ENCODE results near the gene SLC25A48. TPM values are rescaled to one million over a fixed set of nuclear protein-coding genes. Genes with fewer than 3 reads are reported as not detected.

Gene SLC25A48
- polyA plus RNA-seq, 2 donors = 0.24 to 1.2 TPM

DNA sequence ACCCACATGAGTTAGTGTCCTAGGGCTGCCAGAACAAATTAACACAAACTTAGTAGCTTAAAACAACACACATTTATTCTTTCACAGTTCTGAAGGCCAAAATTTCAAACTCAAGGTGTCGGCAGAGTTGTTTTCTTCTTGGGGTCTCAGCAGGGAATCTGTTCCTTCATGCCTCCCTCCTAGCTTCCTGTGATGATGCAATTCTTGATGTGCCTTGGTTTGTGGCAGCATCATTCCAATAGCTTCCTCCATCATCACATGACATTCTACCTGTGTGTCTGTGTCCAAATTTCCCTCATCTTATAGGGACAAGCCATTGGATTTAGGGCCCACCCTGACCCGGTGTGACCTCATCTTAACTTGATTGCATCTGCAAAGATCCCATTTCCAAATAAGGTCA, 12.2 kb upstream of the SLC25A48 start:
- WGBS, 2 donors = 49 to 72% methylated on average over 2 of the region's 2 CpGs
- no peaks in the 10 kb centered on the region for H3K36me3 ChIP-seq (ENCODE audit: control insufficient read depth in 2 of 2, insufficient read depth in 2 of 2, low read length in 1 of 2)

DNA sequence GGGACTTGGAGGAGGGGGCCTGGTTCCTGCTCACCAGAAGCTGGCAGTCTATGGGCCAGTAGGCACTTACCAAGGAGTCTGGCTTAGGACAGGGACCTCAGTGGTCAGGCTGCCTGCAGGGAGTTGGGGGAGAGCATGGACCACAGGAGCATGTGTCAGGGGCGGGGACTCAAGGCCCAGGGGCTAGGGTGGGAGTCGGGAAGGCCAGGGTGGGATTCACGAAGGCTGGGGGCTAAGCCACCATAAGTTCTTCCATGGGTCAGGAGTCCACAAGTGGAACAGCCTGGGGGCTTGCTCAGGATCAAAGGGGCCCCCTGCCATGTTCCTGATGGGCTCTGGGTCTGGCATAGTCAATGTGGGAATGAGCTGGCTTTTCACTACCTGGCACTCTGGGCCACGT, 11.5 kb upstream of the SLC25A48 start:
- Histone ChIP-seq H3K27ac (ENCODE audit: low read depth in 2 of 2, low read length in 1 of 2) (no peak overlapping the region), H3K4me3 (ENCODE audit: low read depth in 1 of 2, low read length in 2 of 2) (no peak overlapping the region), H3K36me3 (ENCODE audit: control insufficient read depth in 2 of 2, insufficient read depth in 2 of 2, low read length in 1 of 2) (no peaks in the 10 kb centered on the region), H3K27me3 (ENCODE audit: control insufficient read depth in 1 of 2, insufficient read depth in 2 of 2, low read length in 2 of 2) (no peaks in the 10 kb centered on the region), H3K4me1 (ENCODE audit: control insufficient read depth in 2 of 2, insufficient read depth in 2 of 2, low read length in 1 of 2) (peaks cover 2 to 8% of the 10 kb centered on the region in 2 donors), H3K9me3 (ENCODE audit: control insufficient read depth in 2 of 2, insufficient read depth in 1 of 2, low read depth in 1 of 2, low read length in 1 of 2) (no peaks in the 10 kb centered on the region)
- WGBS, 2 donors = 79 to 84% methylated on average over 4 of the region's 4 CpGs

More for the DNA sequence above, 12.2 kb upstream of the SLC25A48 start:
- peaks cover 2 to 8% of the 10 kb centered on the region in 2 donors for H3K4me1 ChIP-seq (ENCODE audit: control insufficient read depth in 2 of 2, insufficient read depth in 2 of 2, low read length in 1 of 2)
- no peak overlapping the region for H3K27ac ChIP-seq (ENCODE audit: low read depth in 2 of 2, low read length in 1 of 2)
- H3K9me3 ChIP-seq (ENCODE audit: control insufficient read depth in 2 of 2, insufficient read depth in 1 of 2, low read depth in 1 of 2, low read length in 1 of 2) = no peaks in the 10 kb centered on the region
- H3K27me3 ChIP-seq (ENCODE audit: control insufficient read depth in 1 of 2, insufficient read depth in 2 of 2, low read length in 2 of 2) = no peaks in the 10 kb centered on the region
- no peak overlapping the region for H3K4me3 ChIP-seq (ENCODE audit: low read depth in 1 of 2, low read length in 2 of 2)

DNA sequence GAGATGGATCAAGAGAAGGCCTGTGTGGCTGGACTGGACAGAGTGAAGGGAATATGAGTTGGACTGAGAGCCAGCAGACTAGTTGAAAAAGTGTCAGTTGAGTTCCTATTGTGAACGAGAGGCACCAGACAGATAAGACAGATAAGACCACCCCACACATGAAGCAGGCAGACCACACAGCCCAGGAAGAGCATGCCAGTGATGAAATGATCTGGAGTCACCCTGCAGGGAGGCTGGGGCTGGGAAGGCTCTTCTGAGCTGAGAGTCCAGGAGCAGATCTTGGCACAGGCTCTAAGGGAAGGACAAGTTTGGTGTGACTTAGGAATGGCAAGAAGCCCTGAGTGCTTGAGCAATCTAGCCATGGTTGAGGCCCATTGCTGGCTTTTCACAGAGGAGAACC, 10.6 kb upstream of the SLC25A48 start:
- peaks cover 2 to 8% of the 10 kb centered on the region in 2 donors for H3K4me1 ChIP-seq (ENCODE audit: control insufficient read depth in 2 of 2, insufficient read depth in 2 of 2, low read length in 1 of 2)
- 73 to 79% methylated on average over 1 of the region's 1 CpG for WGBS, 2 donors
- H3K27ac ChIP-seq (ENCODE audit: low read depth in 2 of 2, low read length in 1 of 2) = no peak overlapping the region
- H3K27me3 ChIP-seq (ENCODE audit: control insufficient read depth in 1 of 2, insufficient read depth in 2 of 2, low read length in 2 of 2) = no peaks in the 10 kb centered on the region
- no peak overlapping the region for H3K4me3 ChIP-seq (ENCODE audit: low read depth in 1 of 2, low read length in 2 of 2)
- H3K9me3 ChIP-seq (ENCODE audit: control insufficient read depth in 2 of 2, insufficient read depth in 1 of 2, low read depth in 1 of 2, low read length in 1 of 2) = no peaks in the 10 kb centered on the region
- no peaks in the 10 kb centered on the region for H3K36me3 ChIP-seq (ENCODE audit: control insufficient read depth in 2 of 2, insufficient read depth in 2 of 2, low read length in 1 of 2)

DNA sequence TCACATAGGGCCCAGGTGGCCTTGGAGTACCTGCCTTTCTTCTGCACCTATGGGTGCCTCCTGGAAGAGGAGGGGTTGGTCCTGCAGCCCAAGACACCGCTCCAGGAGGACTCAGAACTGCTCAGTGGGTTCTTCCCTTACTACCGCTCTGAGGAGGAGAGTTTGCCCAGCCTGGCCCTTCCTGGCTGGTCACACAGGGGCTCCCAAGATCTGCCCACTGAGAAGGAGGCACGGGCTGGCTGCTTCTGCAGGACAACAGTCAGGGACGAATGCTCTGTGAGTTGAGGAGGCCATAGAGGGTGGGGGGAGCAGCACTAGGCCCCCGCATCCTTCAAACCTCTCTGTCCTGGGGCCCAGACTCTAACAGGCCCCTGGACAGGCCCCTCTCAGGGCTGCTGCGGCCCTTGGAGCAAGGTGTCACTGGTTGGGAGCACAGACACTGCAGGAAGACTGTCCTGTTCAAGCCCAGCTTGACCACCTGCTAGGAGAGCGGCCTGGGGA, 9.9 kb upstream of the SLC25A48 start:
- 64 to 65% methylated on average over 6 to 7 of the region's 7 CpGs for WGBS, 2 donors
- H3K27ac ChIP-seq (ENCODE audit: low read depth in 2 of 2, low read length in 1 of 2) = no peak overlapping the region
- H3K36me3 ChIP-seq (ENCODE audit: control insufficient read depth in 2 of 2, insufficient read depth in 2 of 2, low read length in 1 of 2) = no peaks in the 10 kb centered on the region
- no peaks in the 10 kb centered on the region for H3K27me3 ChIP-seq (ENCODE audit: control insufficient read depth in 1 of 2, insufficient read depth in 2 of 2, low read length in 2 of 2)
- H3K9me3 ChIP-seq (ENCODE audit: control insufficient read depth in 2 of 2, insufficient read depth in 1 of 2, low read depth in 1 of 2, low read length in 1 of 2) = no peaks in the 10 kb centered on the region
- no peak overlapping the region for H3K4me3 ChIP-seq (ENCODE audit: low read depth in 1 of 2, low read length in 2 of 2)
- H3K4me1 ChIP-seq (ENCODE audit: control insufficient read depth in 2 of 2, insufficient read depth in 2 of 2, low read length in 1 of 2) = peaks cover 2 to 8% of the 10 kb centered on the region in 2 donors

DNA sequence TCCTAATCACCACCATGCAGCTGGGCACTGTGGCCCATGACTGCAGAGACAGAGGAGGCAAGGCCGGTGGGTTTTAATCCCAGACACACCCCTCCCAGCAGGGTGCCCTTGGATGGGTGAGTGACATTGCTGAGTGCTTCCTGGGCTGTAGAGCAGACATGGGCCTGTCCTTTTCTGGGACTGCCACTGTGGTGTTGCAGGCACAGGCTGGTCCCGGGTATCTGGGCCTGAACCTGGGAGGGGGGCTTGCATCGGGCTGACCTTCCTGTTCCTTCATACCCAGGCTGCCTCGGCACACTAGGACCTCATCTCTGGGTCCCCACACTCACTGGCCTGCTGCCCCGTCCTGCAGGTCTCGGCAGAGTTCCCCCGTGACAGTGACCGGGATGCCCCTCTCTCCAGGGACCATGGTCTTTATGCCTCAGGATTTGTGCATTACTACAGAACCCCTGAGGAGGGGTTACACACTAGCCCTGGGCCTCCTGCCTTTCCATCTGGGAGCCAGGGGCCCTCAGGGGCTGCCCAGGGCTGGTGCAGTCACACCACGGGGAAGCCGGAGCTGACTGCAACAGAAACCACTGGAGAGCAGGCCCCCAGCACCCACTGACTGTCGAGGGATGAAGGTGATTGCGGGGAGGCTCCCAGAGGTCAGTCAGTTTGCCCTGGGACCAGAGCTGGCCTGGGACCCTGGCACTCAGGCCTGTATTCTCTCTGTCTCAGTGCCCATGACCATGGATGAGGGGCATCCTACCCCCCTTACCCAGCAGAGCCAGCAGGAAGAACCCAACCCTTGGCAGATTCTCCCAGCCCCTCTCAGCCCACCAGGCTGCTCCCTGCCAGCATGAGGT, 8.9 kb upstream of the SLC25A48 start:
- Histone ChIP-seq H3K27ac (ENCODE audit: low read depth in 2 of 2, low read length in 1 of 2) (no peak overlapping the region), H3K9me3 (ENCODE audit: control insufficient read depth in 2 of 2, insufficient read depth in 1 of 2, low read depth in 1 of 2, low read length in 1 of 2) (no peaks in the 10 kb centered on the region), H3K36me3 (ENCODE audit: control insufficient read depth in 2 of 2, insufficient read depth in 2 of 2, low read length in 1 of 2) (no peaks in the 10 kb centered on the region), H3K4me1 (ENCODE audit: control insufficient read depth in 2 of 2, insufficient read depth in 2 of 2, low read length in 1 of 2) (peaks cover 2 to 8% of the 10 kb centered on the region in 2 donors), H3K27me3 (ENCODE audit: control insufficient read depth in 1 of 2, insufficient read depth in 2 of 2, low read length in 2 of 2) (no peaks in the 10 kb centered on the region), H3K4me3 (ENCODE audit: low read depth in 1 of 2, low read length in 2 of 2) (no peak overlapping the region)
- WGBS, 2 donors = 82 to 83% methylated on average over 12 of the region's 12 CpGs

DNA sequence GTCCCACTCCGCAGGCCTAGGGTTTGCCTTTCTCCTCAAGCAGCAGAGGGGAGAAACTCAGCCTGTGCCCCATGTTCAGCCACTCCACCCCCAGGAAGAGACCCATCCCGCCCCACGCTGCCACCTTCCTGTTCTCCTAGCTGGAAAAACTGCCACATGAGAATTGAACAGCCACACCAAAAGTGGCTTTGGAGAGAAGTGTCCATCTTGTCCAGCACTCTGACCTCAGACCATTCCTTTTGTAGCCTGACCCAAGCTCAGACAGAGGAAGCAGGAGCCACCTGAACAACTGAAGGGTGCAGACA, 8.3 kb upstream of the SLC25A48 start:
- Histone ChIP-seq H3K4me1 (ENCODE audit: control insufficient read depth in 2 of 2, insufficient read depth in 2 of 2, low read length in 1 of 2) (peaks cover 2 to 8% of the 10 kb centered on the region in 2 donors), H3K4me3 (ENCODE audit: low read depth in 1 of 2, low read length in 2 of 2) (no peak overlapping the region), H3K27me3 (ENCODE audit: control insufficient read depth in 1 of 2, insufficient read depth in 2 of 2, low read length in 2 of 2) (no peaks in the 10 kb centered on the region), H3K36me3 (ENCODE audit: control insufficient read depth in 2 of 2, insufficient read depth in 2 of 2, low read length in 1 of 2) (no peaks in the 10 kb centered on the region), H3K27ac (ENCODE audit: low read depth in 2 of 2, low read length in 1 of 2) (no peak overlapping the region), H3K9me3 (ENCODE audit: control insufficient read depth in 2 of 2, insufficient read depth in 1 of 2, low read depth in 1 of 2, low read length in 1 of 2) (no peaks in the 10 kb centered on the region)
- 89 to 91% methylated on average over 3 of the region's 3 CpGs for WGBS, 2 donors

DNA sequence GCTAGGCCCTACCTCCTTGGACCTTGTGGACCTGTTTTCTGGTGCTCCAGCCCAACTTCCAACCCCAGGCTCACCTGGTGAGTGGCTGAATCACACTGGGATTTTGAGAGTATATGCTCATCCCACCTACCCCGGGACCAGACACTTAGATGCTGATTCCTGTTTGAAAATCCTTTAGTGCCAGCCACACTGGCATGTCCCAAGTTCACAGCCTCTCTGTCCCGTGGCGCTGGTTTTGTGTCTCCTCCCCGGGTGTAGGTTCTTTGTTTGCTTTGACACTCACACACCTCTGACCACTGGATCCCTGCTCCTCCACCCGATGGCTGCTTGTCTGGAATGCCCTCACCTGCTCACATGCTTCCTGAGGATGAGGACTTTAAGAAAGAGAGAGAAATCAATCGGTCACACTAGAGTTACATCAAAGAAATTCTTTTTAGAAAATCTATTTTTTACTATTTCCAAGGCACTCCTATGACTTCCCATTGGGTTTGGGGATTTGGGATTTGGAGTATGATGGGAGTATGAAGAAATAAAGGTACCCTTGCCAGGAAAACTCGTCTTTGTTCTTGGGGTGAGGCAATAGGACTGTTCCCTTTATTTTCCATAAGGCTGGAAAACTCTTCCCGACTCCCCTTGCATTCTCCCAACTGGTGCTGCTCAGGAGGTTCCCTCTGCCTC, 7.3 kb upstream of the SLC25A48 start:
- no peaks in the 10 kb centered on the region for H3K9me3 ChIP-seq (ENCODE audit: control insufficient read depth in 2 of 2, insufficient read depth in 1 of 2, low read depth in 1 of 2, low read length in 1 of 2)
- 62 to 73% methylated on average over 8 of the region's 8 CpGs for WGBS, 2 donors
- no peaks in the 10 kb centered on the region for H3K36me3 ChIP-seq (ENCODE audit: control insufficient read depth in 2 of 2, insufficient read depth in 2 of 2, low read length in 1 of 2)

DNA sequence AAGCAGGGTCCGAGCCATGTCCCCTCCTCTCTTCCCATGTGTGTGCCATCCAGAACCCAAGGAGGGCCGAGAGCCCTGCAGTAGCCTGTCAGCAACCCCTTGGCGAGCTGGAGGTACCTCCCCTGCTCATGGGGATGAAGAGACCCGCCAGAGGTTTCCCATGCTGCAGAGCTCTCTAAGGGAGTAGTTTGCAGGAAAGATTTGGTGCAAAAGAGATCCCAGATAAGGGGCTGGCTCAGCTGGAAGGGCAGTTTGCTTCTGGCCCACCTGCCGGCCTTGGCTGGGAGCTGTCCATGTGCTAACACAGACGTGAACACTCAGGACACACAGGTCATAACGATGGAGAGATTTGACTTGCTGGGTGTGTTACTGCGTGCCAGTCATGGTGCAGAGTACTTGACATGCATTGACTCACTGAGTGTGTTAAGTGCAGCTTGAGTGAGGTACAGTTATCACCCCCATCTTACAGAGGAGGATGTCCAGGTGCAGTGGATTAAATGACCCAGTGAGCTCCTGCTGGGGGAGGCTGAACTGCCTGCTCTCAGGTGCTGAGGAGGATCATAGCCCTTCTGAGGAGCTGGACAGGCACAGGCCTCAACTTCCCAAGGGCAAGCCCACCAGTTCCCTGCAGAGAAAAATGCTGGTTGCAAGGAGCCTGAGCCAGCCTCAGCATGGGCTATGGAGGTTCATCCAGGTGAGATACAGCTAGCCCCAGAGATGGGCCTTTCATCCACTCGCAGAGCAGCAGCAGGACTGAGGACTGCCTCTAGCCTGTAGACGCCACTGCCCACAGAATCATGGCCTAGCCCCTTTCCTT, 6.3 kb upstream of the SLC25A48 start:
- Histone ChIP-seq H3K4me3 (ENCODE audit: low read depth in 1 of 2, low read length in 2 of 2) (no peak overlapping the region), H3K4me1 (ENCODE audit: control insufficient read depth in 2 of 2, insufficient read depth in 2 of 2, low read length in 1 of 2) (no peaks in the 10 kb centered on the region), H3K27me3 (ENCODE audit: control insufficient read depth in 1 of 2, insufficient read depth in 2 of 2, low read length in 2 of 2) (no peaks in the 10 kb centered on the region), H3K27ac (ENCODE audit: low read depth in 2 of 2, low read length in 1 of 2) (no peak overlapping the region), H3K36me3 (ENCODE audit: control insufficient read depth in 2 of 2, insufficient read depth in 2 of 2, low read length in 1 of 2) (no peaks in the 10 kb centered on the region), H3K9me3 (ENCODE audit: control insufficient read depth in 2 of 2, insufficient read depth in 1 of 2, low read depth in 1 of 2, low read length in 1 of 2) (no peaks in the 10 kb centered on the region)
- 73 to 74% methylated on average over 10 of the region's 10 CpGs for WGBS, 2 donors

More for the DNA sequence above, 7.3 kb upstream of the SLC25A48 start:
- H3K27ac ChIP-seq (ENCODE audit: low read depth in 2 of 2, low read length in 1 of 2) = no peak overlapping the region
- peaks cover 0 to 2% of the 10 kb centered on the region in 2 donors for H3K4me1 ChIP-seq (ENCODE audit: control insufficient read depth in 2 of 2, insufficient read depth in 2 of 2, low read length in 1 of 2)
- H3K4me3 ChIP-seq (ENCODE audit: low read depth in 1 of 2, low read length in 2 of 2) = no peak overlapping the region
- no peaks in the 10 kb centered on the region for H3K27me3 ChIP-seq (ENCODE audit: control insufficient read depth in 1 of 2, insufficient read depth in 2 of 2, low read length in 2 of 2)

DNA sequence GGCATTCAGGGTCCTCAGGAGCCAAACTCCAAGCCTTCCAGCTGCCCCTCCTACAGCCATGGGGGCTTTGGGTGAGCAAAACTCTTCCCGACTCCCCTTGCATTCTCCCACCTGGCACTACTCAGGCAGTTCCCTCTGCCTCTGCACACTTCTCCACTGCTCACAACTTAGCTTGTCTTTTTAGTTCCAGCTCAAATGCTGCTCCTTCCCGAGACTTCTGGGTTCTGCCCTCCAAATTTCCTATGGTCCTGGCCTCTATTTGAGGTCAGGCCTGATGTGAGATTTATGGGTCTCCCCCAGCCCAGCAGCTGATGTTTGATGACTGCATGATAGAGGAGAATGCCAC, 5.7 kb upstream of the SLC25A48 start:
- no peak overlapping the region for H3K27ac ChIP-seq (ENCODE audit: low read depth in 2 of 2, low read length in 1 of 2)
- no peaks in the 10 kb centered on the region for H3K4me1 ChIP-seq (ENCODE audit: control insufficient read depth in 2 of 2, insufficient read depth in 2 of 2, low read length in 1 of 2)
- 76 to 80% methylated on average over 2 of the region's 2 CpGs for WGBS, 2 donors
- no peaks in the 10 kb centered on the region for H3K27me3 ChIP-seq (ENCODE audit: control insufficient read depth in 1 of 2, insufficient read depth in 2 of 2, low read length in 2 of 2)
- H3K36me3 ChIP-seq (ENCODE audit: control insufficient read depth in 2 of 2, insufficient read depth in 2 of 2, low read length in 1 of 2) = no peaks in the 10 kb centered on the region
- no peaks in the 10 kb centered on the region for H3K9me3 ChIP-seq (ENCODE audit: control insufficient read depth in 2 of 2, insufficient read depth in 1 of 2, low read depth in 1 of 2, low read length in 1 of 2)
- H3K4me3 ChIP-seq (ENCODE audit: low read depth in 1 of 2, low read length in 2 of 2) = no peak overlapping the region
